ENCODE measurements around the gene CABP7.

CABP7 gene

DNA sequence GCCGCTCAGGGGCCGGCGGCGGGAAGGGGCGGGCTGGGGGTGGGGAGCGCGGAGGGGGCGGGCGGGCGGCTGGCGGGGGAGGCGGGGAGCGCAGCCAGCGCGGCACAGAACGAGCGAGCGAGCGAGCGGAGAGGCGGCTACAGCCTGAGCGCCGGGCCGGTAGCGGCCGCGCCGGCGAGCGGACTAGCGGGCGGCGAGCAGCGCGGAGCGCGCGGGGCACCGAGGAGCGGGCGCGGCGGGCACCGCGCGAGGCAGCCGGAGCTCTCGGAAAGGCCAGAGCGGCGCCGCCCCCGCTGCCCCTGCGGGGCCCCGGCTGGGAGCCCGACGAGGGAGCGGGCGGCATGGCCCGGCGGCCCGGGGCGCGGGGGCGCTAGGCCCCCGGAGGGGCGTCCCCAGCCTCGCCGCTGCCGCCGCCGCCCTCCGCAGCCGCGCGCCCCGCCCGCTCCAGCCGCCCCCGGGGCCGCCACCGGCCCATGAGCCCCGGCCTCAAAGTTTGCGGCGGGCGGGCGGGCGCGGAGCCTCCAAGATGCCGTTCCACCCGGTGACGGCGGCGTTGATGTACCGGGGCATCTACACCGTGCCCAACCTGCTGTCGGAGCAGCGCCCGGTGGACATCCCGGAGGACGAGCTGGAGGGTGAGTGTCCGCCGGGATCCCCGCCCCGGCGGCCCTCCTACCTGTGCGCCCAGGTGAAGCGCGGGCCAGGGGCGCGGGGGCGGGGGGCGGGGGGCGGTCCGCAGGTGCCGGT is at the start of gene CABP7:
Gene CABP7, plus strand, starts transcription at position 105 of the 747 bp plus-strand sequence. Its CDS starts 422 bp downstream, at position 527.
- peak; percentile 30 for DNase-seq

DNA sequence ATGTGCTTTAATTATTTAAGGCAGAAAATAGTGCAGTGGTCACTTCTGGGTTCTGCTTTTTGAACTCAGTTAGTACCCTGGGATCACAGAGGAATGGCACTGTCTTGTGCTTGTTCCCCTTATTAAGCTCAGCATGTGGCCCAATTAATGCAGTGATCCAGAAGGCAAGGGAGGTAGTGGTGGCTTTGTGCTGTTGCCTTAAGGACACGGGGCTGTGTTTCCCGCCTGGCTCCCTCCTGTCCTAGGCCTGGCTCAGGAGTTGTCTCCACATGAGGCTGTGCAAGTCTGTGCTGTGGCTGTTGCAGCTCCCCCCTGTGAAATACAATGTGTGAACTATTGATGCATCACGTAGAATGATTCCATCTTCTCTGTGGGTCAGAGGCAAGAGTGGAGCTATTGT is 49.2 kb upstream of the CABP7 start:
- DNase-seq = no peak

DNA sequence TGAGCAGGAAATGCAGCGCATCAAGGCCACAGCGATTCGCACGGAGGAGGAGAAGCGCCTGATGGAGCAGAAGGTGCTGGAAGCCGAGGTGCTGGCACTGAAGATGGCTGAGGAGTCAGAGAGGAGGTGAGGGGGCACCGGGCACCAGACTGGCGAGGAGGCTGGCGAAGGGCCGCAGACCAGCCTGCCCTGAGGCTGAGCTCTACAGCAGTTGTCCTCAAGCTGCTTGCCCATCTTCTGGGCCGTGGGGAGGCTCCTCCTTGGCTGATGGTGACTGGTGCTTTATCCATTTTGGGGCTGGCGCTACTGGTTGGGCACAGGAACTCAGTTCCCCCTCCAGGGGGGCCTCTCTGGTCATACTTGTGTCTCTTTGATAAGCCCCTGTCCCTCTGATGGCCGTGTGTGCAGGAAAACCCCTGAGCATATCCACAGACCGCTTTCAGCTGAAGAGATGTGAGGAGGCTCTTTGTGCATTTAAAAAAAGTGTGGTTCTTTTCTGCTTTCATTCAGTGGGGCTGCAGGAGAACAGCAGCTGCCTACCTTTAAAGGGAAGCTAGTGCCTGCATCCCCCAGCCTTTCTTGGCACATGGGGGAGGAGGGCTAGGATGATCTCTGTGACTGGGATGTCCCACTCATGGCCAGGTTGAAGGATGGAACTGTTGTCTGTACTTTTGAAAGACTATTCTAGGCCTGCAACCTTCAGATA is 46.3 kb upstream of the CABP7 start:
- no peak for DNase-seq

DNA sequence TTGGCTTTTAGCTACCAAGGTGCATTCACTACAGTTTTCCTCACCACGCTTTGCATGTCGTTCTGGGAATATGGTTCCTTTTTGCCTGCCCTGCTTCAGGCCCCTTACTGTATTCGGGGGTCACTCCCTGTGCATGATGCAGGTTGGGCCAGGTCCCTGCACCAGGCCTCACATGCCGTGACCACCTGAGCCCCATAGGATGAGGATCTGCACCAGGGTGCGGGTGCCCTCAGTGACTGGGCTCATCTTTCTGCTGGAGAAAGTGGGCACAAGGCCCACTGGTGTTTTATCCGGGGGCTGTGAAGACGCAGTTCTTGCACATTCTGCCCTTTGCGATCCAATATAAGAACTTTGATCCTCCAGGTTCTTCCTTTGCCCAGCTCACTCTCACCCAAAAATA is 45.7 kb upstream of the CABP7 start:
- no peak for DNase-seq

DNA sequence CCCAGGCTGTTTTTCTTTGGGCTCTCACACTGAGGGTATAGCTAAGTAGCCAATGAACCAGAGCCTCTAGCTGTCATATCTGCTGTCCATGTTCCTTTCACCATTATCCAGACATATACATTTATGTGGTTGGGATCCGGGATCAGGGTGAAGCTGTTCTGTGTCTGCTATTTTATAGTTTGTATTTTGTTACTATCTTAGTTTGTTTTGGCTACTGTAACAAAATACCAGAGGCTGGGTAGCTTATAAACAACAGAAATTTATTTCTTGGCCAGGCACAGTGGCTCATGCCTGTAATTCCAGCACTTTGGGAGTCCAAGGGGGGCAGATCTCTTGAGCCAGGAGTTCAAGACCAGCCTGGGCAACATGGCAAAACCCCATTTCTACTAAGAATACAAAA is 40.5 kb upstream of the CABP7 start:
- DNase-seq = no peak

DNA sequence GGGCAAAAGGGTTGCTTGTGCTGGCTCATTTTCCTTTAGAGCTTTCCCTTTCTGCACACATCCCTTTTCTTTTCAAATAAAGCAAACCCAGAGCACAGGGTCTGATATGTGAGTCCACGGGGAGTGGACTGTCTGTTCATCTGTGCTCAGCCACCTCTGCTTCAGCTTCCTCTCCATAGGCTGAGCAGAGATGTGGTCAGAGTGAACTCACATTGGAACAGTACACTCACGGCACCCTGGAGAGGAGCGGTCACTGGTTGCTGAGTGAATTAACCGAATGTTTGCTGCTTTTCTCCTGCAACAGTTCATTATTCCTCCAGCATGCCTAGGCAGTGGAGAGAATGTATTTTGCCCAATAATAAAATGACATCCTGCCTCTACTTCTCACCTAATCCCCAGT is 36.3 kb upstream of the CABP7 start:
- no peak for DNase-seq

DNA sequence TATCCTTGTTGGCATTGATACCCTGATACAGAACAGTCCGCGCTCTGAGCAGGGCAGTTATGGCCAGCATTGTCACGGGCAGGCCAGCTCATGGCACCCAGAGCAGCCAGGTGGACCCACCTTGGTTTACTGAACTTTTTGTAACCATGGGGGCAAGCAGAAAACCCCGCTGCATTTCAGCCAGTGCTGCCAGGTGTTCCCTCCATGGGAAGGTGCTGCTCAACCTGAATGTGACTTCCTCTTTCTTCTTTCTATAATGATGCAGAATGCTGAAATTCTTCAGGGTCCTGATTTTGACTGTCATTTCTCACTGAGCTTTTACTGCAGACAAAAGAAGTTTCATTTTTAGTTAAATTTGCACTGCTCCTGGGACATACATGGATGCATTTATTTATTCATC is 35.6 kb upstream of the CABP7 start:
- DNase-seq = no peak

DNA sequence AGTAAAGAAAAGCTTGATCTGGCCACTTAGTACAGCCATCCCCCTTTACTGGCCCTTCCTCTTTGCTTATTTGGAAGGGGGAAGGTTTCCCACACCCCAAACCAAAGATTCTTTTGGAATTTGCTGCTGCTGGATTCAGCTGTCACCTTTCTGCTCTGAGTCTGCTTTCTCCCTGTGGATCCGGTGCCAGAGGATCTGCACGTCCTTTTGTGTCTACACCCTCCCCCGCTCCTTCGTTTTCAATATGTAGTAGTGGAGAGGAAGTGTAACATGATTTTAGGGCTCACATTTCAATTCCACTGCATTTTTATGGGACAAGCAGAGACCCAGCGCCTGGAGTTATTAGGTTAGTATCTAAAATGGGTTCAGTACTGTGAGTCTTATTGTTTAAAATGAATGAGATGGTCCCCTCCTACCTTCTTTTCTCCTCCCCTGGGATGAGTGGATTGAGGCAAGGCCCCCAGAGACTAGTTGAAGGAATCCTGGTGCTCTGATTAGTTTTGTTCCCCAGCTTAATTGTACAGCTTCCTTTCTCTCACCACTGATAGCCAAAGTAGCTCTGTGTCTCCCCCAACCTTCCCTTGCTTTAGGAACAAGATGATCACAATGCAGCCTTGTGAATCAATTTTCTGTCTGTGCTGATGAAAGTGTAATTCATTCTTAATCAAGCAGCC is 30.5 kb upstream of the CABP7 start:
- peak; percentile 7 for DNase-seq

DNA sequence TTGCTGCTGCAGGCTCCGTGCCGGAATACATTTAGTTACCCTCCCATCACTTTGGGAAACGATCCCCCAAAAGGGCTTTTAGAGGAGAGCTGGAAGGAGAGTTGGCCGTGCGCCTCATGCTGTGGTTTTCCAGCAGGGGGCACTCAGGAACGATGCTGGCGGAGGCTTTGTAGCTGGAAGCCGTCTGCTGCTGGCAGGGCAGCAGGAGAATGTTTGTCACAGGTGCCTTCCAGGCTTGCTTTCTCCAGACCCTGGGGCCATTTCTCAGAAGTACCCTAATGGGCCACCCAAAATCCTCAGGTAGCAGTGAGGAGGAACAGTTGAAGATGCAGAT is 30.0 kb upstream of the CABP7 start:
- DNase-seq = peak; percentile 57

DNA sequence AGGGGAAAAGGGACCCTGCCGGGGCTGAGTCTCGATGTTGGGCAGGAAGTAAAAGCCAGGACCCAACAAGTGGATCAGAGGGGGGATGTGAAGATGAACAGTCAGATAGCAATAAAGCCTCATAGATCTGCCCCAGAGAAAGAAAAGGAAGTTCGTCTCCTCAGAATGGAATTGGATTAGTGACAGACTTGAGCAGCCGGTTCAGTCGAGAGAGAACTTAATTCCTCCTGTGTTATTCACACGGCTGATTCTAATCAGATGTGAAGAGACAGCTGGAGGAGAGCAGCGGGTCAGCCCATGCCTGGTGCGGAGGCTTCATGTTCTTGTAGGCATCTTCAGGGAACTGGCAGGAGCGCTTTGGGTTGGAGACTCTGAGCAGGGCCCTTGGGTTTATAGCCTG is 29.3 kb upstream of the CABP7 start:
- DNase-seq = no peak

DNA sequence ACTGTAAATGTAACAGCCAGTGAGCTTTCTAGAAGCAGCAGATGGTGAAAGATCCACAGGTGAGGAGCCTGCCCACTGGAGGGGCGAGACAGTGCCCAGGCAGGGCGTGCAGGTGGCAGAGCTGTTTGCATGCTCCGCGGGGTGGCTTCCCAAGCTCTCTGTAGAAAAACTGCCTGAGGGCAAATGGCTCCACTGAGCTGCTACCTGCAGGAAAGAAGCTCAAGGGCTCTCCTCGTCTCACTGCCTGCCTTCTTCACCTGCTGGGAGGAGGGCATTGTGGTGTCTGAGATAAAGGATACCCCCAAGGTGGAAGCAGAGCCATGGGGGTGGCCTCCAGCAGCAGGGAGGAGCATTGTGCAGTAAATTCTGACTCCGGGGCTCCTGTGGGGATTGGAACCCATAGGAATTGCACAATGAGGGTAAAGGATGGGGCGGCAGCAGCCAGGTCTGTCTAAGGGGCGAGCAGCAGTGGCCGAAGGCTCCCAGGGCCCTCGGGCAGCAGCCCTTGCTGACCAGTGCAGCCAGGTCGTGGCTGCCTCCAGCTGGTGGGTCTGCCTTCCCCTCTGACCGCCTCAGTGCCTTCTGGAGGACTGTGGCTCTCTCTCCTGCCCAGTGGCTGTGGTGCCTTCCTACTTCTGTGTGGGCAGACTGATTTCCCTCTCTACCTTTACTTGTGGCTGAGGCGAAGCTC is 28.0 kb upstream of the CABP7 start:
- DNase-seq = peak; percentile 93

DNA sequence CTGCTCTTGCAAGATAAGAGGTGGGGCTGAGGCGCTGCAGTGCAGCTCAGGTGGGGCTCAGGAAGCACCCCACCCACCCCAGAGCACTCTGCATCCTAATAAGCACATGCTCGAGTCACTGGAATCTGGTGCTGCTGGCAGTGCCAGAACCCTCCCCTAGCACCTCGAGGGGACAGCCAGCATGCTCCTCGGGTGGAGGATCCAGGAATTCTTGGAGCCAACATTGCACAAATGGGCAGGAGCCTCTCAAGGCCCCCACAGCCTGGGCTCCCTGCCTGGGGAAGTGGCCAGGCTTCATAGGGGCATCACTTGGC is 27.5 kb upstream of the CABP7 start:
- DNase-seq = no peak

DNA sequence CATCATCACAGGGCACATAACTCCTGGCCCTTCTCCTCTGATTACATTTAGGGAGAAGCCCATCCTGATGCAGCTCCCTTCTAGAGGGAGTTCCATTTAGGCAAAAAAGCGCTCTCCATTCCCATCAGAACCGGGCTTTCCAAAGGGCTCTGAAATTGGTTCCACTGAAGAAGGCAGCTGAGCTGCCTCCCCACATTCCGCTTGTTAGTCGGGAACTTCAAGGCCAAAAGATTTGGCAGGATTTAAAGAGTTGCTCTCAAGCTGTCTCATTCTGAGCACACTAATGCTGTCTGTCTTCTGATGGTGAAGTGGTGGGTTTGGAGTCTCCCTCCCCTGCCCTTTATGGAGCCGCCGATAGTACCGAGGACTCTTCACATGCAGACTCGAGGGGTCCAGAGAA is 26.6 kb upstream of the CABP7 start:
- no peak for DNase-seq

DNA sequence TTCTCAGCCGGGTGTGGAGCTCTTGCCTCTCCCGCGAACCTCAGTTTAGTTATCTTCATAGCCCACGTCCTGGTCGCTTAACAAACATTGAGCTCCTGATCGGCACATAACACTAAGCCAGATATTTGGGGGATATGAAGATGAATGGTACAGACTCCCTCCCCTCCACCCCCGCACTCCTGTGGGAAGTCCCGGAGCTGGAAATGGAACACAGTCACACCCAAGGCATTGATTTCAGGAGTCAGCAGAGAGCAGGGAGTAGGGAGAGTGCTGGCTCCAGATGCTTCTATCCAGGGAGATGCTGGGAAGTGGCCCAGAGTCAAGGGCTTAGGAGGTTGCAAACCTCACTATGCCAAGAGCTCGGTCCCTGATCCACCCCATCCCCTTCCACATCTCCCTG is 26.1 kb upstream of the CABP7 start:
- DNase-seq = no peak

DNA sequence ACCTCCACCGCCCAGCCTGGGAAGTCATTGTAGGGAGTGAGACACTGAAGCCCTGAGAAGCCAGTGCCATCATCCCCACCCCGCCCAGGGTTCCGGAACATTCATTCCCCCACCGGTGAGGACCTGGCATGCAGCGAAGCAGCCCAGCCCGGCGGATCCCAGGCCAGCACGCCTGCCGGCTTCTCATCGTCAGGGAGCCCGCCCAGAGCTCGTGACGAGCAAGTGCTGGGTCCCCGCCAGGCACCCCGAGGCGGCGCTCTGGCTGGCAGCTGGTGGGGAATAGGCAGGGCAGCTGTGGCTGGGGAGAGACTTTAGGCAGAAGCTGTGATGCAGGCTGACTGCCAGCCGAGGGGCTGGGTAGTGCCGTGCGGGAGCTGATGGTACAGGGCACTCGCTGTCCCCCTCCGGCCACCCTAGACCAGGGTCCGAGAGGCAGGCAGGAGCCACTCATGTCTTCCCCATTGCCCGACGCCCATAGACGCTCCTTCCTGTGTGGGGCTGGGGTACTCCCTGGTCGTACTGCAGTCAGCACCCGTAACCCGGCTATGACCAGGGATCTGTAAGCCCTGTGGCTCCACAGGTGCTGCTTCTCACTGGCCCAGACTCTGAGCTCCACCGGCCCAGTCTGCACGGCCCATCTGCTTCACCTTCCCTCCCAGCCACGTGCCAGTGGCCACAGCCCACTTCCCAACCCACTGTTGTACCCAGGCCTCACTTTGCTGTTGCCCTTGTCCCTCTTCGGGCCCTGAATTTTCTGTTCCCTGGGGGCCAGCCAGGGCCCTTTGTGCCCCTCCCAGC is 24.5 kb upstream of the CABP7 start:
- peak; percentile 89 for DNase-seq

DNA sequence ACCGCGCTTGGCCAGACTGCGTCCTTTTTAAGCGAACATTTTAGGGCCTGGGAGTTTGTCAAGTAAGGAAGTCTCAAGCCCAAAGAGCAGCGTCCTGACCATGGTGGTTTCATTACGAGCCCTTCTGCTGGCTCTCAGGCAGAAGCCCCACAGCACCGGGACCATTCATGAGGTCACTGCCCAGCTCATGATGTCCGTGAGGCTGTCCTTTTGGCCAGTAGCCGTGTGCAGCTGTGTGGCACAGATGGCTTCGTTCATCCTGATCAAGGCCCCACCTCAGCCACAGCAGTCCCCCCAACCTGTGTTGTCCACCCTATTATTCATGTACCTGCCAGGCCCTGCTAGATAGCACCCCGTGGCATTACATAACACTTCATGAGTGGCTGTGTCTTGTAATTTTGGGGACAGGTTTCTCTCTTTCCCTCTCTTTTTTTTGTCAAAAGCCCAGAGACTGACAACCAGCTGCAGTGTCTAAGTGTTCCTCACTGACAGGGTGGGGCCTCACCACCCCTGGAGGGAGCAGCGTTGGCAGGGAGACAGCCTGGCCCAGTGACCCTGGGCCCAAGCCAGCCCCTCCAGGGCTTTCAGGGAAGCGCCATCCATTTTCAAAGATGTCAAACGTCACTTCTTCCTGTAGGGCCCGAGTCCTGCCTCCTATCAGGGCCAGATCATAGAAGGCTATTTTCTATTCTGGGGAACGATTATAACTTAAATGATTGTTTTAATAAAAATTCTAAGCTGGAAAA is 21.8 kb upstream of the CABP7 start:
- DNase-seq = no peak

DNA sequence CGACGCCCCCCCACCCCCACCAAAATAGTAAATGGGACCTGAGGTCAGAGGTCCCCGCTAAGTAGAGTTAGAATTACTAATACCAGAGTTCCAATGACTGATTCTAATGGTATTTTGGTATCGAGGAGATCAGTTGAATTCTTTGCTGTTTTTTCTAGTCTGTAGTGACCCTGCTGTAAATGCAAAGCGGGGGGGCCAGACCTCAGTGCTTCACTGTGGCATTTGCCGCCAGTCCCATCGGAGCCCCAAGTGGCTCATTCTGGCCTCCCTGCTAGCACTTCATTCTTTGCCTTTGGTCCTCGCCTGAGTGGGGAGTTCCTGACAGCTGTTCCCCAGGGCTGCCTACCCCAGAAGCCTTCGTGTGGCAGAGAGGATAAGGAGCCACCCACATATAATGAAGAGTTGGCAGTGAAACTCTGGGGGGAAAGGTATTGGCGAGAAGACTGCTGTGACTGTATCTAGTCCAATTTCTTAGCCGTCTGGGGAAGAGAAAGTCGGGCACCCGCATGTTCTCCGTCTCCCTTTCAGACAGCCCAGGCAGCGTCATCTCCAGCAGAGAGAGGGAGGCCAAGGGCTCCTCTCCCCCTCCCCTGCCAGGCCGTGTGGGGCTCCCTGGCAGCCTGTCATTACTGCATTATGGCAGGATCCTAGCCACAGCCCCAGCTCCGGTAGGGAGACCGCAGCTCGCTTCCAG is 19.4 kb upstream of the CABP7 start:
- no peak for DNase-seq

DNA sequence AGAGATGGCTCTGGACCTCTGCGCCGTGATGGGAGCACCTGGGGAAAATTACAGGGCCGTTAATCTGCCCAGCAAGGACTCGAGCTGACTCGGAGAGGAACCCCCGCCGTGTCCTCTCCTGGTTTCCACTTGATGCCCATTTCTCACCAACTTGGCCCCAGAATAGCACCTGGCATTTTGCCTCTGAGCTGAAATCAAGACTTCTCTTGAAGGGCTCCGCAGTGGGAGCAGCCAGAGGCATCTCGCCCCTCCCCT is 19.0 kb upstream of the CABP7 start:
- DNase-seq = peak; percentile 45

DNA sequence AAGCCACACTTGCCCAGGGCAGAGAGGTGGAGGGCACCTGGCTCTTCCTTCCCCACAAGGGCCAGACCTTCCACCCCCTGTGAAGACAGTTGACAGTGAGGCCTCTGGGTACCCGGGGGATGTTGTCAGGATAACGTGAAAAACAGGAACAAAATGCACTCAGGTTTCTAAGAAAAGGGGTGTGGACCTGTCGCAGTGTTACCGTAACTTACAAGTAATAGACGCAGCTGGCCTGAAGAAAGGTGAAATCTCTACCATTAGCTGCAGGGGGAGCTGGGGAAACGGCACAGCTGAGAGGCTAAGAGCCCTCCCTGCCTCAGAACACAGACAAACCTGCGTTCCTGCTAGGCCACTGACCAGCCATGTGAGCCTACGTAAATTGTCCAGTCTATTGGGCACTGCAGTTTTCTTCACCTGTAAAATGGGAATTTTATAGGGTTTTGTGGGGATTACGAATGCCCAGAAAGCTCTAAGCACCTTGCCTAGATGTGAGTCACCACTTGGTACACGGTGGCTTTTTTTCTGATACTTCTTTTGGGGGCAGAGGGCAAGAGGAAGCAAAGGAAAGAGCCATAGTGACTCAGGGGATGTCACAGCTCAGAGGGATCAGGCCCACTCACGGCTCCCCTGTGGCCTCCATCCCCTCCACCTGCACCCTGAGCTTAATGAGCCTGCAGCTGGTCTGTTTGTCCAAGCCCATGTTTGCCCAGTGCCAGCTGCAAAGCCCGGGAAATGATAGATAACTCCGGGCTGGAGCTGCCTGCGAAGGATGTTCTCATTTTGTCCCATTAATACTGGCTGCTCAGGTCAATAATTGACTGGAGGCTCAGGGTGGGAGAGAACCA is 18.4 kb upstream of the CABP7 start:
- DNase-seq = peak; percentile 68

DNA sequence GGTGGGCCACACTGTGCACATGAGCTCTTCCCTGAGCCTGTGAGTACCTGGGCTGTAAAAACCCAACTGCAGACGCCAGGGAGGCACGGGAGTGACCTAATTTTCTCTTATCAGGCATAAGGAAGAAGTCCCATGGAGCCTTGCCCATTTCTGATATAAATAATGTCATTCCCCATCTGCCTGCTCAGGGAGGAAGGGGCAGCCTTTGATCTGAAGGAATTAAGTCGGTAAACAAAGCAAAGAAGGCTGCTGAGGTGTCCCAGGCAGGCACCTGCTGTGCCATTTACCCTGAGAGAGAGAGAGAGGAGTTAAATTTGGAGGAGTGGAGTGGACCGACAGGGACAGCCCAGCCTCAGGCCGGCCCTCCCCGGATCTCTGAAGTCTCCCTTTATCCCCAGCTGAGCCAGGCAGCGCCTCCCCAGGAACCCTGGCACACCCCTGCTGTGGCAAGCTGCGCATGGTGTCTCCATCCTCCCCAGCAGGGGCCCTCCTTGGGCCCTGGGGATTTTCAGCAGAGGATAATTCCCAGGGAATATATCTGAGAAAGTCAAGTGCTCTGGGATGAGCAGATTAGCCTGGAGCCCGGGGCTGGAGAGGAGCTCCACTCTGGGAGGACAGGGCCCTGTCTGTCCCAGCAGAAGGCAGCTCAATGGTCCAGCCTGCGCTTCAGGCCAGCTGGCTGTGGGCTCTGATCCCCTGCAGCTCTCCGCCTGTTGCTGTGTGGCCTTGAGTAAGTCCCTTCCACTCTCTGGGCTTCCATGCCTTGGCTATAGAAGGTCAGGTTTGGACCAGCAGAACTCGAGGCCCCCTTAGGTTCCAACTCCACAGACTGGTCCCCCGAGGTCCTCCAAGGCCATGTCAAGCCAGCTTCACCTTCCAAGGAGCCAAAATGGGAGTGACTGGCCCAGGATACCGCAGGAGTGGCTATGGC is 17.5 kb upstream of the CABP7 start:
- peak; percentile 37 for DNase-seq
